ENCODE measurements around the gene EDDM3A.
"Not testable (repeated sequence)": the region's sequence is repeated elsewhere in the genome, so short reads cannot be mapped to it uniquely, and the experiment has no call there.

DNA sequence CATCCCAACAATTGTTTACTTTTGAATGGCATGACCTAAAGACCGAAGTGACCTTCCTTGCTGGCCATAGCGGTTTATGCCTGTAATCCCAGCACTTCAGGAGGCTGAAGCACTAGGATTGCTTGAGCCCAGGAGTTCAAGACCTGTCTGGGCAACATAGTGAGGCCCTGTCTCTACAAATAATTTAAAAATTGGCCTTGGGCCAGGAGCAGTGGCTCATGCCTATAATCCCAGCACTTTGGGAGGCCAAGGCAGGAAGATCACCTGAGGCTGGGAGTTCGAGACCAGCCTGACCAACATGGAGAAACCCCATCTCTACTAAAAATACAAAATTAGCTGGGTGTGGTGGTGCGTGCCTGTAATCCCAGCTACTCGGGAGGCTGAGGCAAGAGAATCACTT lies 13.8 kb downstream of the EDDM3A start:
- not testable (repeated sequence) for TF ChIP-seq CTCF, POLR2A (IDR thresholded peaks at IDR 0.05)
